HS-5 (cell line): ENCODE measurements around the gene FIGN.

Experiments used
- DNase-seq: peaks from one replicate; pipeline ENCODE4 v3.0.0-alpha.2; 2012; ENCODE audit warnings: low read depth

FIGN gene

DNA sequence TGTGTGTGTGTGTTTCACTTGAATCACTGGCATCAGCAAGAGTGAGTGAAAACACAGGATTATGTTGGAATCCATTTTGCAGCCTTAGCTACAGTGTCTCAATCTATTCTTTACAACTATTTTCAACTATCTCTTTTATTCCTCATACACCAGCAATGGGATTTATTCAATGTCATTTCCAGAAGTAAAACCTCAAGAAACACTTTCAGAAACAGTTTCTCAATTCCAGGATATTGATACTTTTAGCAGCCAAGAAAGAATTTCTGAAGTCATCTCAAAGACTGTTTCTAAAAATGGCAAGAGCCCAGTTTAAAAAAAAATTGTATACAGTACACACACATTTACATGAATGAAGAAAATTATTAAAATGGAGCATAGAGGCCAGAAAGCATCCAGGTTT, 171.6 kb downstream of the FIGN start:
- no peak for DNase-seq

DNA sequence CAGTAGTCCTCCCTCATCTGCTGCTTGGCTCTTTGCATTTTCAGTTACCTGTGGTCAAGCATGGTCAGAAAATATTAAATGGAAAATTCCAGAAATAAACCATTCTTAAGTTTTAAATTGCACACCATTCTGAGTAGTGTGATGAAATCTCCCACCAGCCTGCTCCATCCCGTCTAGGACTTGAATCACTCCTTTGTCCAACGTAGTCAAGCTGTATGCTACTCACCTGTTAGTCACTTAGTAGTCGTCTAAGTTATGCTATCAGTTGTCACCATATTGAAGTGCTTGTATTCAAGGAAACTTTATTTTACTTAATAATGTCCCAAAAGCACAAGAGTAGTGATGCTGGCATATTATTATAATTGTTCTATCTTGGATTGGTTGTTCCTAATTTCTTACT, 172.5 kb downstream of the FIGN start:
- no peak for DNase-seq

DNA sequence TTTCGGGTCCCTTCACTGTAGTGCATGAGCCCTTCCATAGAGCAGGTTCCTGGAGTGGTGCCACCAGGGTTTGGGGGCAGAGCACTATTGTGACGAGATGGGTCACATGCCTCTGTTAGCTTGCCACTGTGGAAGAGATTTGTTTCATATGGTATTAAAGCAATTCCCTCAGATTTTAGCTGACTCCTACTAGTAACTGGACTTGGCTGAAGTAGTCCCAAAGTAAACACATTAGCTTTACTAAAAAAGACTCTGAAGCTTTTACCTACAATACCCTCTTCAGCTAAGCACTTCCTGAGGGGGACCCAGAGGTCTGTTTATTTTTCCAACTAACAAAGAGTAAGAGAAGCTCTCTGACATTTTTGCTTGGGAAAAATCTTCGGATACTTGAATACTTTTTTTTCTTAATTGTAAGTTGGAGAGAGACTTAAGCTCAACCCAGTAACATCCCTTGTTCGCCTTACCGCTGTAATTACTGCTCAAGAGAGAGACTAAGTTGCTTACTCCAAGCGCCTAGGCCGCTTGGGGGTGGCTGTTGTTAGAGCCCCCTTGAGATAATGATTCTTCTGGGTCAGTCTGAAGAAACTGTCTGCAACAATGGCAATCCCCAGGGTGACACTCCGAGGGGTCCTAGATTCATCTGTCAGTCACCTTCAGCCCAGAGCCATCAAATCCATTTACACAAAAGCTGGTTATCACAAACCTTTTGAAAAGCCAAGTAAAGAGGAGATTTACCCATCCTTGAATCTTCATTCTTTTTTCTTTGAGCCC, 177.4 kb downstream of the FIGN start:
- no peak for DNase-seq

DNA sequence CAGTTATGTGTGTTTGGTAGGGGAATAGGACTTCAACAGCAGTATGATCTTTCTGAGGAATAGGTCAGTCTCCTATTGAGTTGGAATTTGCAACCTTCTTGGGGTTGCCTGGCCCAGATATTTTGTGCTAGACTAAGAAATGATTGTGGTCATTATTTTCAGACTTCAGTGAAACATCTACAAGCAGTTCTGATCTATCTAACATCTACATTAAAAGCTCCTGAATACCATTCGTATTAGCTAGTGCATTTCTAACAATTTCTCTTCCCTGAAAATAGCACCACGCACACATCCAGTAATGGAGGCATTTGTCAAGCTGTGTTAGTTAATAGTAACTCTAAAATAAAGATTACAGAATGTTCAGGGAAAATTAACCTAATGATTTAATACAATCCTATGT, 179.3 kb downstream of the FIGN start:
- DNase-seq, result no peak

DNA sequence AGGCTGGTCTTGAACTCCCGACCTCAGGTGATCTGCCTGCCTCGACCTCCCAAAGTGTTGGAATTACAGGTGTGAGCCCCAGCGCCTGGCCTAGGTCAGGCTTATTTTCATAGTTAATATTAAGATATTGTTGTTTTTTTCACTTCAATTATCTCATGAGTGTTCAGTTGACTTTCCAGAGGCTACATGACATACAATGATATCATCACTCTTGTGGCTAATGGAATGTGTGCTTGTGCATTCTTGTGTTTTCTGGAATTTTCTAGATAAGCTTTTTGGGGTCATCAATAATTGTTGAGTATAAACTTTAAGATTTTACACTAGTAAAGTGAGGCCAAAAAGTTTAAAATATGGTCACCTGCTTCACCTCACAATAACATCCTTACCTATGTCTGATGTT, 180.9 kb downstream of the FIGN start:
- peak; percentile 8 for DNase-seq

DNA sequence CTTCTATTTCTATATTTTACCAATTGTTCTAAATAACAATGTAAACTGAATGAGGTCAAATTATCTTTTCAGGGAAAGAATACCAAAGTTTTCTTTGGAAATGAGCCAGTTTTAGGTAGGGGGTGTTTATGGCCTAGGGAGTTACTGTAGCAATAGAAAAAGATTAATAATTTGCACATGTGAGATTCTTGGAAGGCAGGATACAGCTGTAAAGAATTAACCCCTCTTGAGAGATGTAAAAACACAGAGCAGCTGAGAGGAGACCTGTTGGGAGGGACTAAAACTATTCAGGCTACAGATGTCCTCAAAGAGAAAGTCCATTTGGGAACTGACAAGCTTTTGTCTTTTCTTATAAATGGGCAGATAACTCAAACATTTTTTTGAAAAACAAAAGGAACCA, 182.2 kb downstream of the FIGN start:
- DNase-seq, result no peak

DNA sequence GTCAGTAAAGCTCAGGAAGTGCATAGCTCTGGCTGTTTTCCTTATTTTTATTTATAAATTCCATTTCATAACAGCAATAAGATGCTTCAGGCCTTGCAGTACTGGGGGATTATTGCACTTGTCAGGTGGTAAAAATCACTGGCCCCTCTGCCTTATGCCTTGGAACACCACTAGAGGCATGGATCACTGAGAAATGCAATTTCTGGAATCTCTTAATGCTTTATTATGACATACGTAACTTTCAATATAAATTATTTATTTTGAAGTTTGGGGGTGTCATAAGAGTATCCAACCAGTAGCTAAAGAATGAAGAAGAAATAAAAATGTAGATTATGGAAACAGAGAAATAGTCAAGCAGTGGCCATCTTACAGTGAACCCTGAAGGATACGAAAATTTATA, 183.1 kb downstream of the FIGN start:
- DNase-seq, result no peak

DNA sequence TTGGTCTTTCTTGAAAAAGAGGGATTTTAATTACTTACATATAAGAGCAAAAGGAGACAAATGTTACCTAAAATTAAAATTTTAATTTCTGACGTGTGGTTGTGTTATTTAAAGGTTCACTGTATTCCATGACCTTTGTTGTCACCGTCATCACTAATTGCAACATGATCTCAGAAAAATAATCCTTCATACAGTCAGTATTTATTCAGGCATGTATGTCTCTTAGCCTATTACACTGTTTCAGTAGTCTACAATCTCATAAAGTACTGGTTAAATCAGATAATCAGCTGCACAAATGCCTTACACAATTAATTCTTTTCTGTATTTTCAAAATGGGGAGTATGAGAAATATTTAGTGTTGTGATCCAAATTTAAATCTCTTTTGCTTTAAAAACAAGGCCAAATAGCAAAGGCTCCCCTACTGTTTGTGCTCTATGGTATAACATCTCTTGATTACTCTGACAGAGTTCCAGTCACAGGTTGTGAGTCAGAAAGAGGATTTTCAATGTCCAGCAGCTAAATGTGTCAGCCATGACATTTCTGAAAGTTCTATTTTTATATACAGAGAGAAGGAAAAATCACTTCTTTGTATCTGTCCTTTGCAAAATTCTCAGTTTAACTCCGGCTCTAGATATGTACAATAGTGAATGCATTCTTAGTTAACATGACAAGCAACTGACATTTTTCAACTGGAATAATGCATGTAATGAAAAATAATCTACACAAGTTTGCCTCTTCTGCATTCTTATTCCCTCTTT, 184.0 kb downstream of the FIGN start:
- DNase-seq, result no peak

DNA sequence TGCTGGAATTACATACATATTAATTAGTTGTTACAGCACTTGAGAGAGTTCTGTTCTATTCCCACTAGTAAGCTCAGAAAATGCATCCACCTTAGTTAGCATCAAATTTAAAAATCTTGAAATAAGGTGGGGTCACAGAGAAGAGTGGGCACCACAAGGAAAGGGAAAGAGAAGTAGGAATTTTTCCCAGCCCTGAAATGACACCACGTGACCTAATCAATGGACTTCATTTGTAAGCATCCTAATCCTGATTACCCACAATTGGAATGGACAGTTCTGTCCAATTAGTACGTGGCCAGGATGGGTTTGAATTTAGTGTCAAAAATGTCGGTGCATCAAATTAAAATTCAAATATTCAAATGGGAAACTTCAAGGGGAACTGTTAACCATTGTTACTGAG, 186.8 kb downstream of the FIGN start:
- no peak for DNase-seq
